ENCODE measurements around the gene SUSD5.
"Not testable (repeated sequence)": the region's sequence is repeated elsewhere in the genome, so short reads cannot be mapped to it uniquely, and the experiment has no call there.

Gene SUSD5

DNA sequence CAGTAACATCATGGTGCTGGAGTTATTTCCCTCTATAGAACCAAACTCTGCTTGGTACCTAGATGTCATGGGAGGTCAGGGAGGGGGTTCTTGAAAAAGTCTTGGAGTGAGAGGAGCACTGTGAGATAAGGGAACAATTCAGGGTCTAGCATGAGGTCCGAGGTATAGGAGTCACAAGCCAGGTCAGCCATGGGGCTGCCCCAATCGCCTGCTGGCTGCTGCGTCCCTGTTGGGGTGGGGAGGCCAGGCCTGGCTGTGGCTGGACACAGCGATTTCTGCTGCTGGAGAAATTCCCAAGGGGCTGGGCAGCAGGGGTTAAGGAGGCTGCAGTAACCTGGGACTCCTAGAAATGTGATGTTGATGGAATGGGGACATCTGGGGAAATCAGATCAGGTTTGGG is 44.9 kb downstream of the SUSD5 start:
- no peak overlapping the region for H3K4me3 Mint-ChIP-seq
- H3K27ac Mint-ChIP-seq, result no peak overlapping the region
- H3K36me3 Mint-ChIP-seq, result no peaks in the 10 kb centered on the region
- ATAC-seq, result peak; percentile 40
- peaks cover 6% of the 10 kb centered on the region for H3K9me3 Mint-ChIP-seq
- H3K4me1 Mint-ChIP-seq, result peaks cover 6% of the 10 kb centered on the region
- no peaks in the 10 kb centered on the region for H3K27me3 Mint-ChIP-seq

- no peaks in the 10 kb centered on the region for H3K27me3 Mint-ChIP-seq
- no peaks in the 10 kb centered on the region for H3K36me3 Mint-ChIP-seq
- no peak overlapping the region for H3K4me3 Mint-ChIP-seq
- peaks cover 6% of the 10 kb centered on the region for H3K4me1 Mint-ChIP-seq
- no peak overlapping the region for H3K27ac Mint-ChIP-seq
- peaks cover 3% of the 10 kb centered on the region for H3K9me3 Mint-ChIP-seq
- ATAC-seq, result no peak
Observed at GRCh38 chr3:33173103-33173502, 45.5 kb downstream of the SUSD5 start.

DNA sequence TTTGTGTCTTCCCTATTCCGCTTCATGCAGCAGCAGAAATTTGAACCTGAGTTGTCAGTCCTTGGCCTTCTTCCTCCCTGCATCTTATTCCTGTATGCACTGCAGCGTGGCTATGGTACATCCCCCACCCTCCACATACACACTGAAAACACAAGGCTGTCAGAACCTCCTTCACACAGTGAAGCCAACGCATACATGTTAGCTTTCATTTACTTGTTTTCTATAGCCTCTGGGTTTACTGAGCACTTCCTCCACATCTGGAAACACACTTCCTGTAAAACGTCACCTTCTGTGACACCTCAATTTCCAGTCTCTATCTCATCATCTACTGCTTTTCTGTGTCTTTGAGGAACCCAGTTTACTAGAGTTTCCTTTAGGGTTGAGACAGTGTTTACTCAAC is 47.0 kb downstream of the SUSD5 start:
- Mint-ChIP-seq H3K4me3 (no peak overlapping the region), H3K9me3 (no peaks in the 10 kb centered on the region), H3K4me1 (peaks cover 6% of the 10 kb centered on the region), H3K36me3 (no peaks in the 10 kb centered on the region), H3K27ac (no peak overlapping the region), H3K27me3 (no peaks in the 10 kb centered on the region)
- no peak for ATAC-seq

DNA sequence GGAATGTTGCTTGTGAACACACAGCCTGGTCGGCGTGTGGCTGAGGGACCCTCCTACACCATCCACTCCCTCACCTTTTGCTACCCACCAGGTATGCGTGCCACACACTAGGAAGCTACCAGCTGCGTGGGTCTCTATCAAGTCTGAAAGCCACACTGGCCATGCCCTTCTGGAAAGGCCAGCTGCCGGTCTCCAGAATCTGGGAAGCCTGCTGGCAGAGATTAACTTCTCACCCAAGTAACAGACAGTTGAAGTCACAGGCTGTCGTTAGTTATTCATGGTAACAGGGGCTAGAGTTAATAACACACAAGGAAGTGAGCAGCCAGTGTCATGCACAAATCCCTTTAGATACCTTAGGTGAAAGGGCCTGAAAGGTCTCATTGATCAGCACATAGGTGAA is 48.1 kb downstream of the SUSD5 start:
- H3K4me3 Mint-ChIP-seq, result no peak overlapping the region
- H3K4me1 Mint-ChIP-seq, result peaks cover 6% of the 10 kb centered on the region
- no peaks in the 10 kb centered on the region for H3K27me3 Mint-ChIP-seq
- H3K36me3 Mint-ChIP-seq, result no peaks in the 10 kb centered on the region
- no peak overlapping the region for H3K27ac Mint-ChIP-seq
- no peak for ATAC-seq
- H3K9me3 Mint-ChIP-seq, result no peaks in the 10 kb centered on the region

DNA sequence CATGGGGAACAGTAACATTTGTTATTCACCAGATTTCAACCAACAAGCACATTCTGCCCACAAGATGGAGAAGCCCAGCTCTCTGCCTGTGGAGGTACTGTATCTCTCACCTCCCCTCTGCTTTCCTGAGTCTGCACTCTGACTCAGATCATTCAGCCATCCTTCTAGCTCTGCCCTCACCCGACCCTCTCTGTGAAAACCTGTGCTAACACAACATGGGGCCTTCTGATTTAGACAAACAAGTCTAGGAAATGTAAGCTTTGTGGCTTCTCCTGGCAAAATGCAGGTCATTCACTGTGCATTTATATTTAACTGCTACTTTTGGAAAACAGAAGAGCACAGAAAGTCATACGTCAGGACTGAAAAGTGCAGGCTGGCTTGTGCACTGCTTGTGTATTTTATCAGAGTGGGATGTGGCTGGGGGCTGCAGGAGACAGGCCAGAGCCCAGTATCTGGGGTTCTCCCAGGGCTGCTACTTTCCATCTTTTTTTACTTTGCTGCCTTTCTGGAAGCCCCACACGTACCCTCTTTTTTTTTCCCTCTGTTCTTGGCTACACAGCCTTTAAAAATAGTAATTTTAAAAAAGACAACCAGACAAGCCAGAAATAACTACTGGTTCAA is 50.8 kb downstream of the SUSD5 start:
- no peak for ATAC-seq
- Mint-ChIP-seq H3K9me3 (no peaks in the 10 kb centered on the region), H3K4me3 (no peak overlapping the region)

DNA sequence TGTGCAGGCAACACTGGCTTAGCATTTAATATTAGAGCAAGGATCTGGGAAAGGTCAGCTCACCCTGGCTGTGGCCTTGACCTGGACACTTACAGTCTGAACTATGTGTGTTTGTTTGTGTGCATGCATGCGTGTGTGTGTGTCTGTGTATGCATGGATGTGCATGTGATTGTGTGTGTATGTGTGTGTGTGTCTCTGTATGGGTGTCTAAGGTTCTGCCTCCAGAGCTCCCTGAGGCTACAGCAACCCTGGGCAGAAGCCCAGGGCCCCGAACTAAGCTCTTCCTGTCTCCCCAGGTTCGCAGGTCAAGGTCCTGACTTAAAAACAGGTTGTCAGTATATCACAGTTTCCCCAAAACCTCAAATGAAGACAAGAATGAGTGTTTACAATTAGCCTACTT is 51.3 kb downstream of the SUSD5 start:
- H3K36me3 Mint-ChIP-seq, result no peaks in the 10 kb centered on the region
- H3K27me3 Mint-ChIP-seq, result no peaks in the 10 kb centered on the region
- H3K27ac Mint-ChIP-seq, result no peak overlapping the region
- no peaks in the 10 kb centered on the region for H3K9me3 Mint-ChIP-seq
- no peak for ATAC-seq
- H3K4me3 Mint-ChIP-seq, result no peak overlapping the region
- peaks cover 15% of the 10 kb centered on the region for H3K4me1 Mint-ChIP-seq

More for the DNA sequence above, 50.8 kb downstream of the SUSD5 start:
- Mint-ChIP-seq H3K27me3 (no peaks in the 10 kb centered on the region), H3K36me3 (no peaks in the 10 kb centered on the region), H3K4me1 (peaks cover 15% of the 10 kb centered on the region), H3K27ac (no peak overlapping the region)

DNA sequence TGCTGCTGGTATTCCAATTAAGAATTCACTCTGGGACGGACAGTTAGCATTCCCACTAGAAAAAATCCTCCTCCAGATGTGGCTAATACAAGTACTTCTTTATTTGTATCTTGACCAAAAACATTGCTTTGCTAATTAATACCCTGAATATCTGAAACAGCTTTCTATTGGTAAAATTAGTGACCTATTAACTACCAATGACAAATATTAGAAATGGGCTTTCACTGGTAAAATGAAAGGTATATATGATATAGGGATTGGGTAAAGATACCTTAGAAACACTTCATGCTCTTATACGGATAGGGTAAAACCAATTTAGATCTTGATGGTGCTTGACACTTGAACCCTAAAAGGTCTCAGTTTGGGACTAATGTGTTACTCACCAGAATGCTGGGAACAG is 52.5 kb downstream of the SUSD5 start:
- Mint-ChIP-seq H3K27ac (no peak overlapping the region), H3K27me3 (peaks cover 6% of the 10 kb centered on the region), H3K9me3 (no peaks in the 10 kb centered on the region), H3K36me3 (no peaks in the 10 kb centered on the region), H3K4me1 (peaks cover 9% of the 10 kb centered on the region), H3K4me3 (no peak overlapping the region)
- ATAC-seq, result no peak

DNA sequence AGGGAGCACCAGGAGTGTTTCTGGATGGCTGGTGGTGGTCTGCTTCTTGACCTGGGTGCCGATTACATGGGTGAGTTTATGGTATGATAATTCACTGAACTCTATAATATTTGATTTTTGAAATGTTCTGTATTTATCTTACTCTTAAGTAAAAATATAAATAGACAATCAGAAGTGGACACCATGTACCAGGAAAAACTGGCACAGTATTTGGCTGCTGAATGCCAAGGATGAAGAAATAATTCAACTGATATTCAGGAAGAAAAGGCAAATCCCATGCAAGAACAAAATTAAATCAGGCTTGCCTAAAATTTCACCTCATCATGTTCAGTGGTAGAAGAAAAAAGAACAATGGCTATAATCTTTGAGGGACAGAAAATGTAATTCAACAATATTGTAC is 53.2 kb downstream of the SUSD5 start:
- Mint-ChIP-seq H3K36me3 (no peaks in the 10 kb centered on the region), H3K27ac (no peak overlapping the region), H3K4me1 (peaks cover 9% of the 10 kb centered on the region), H3K9me3 (no peaks in the 10 kb centered on the region), H3K4me3 (no peak overlapping the region), H3K27me3 (peaks cover 12% of the 10 kb centered on the region)
- ATAC-seq, result no peak

- not testable (repeated sequence) for H3K9me3 Mint-ChIP-seq, H3K36me3 Mint-ChIP-seq, H3K27ac Mint-ChIP-seq, H3K4me1 Mint-ChIP-seq, H3K4me3 Mint-ChIP-seq, ATAC-seq
- H3K27me3 Mint-ChIP-seq, result peaks cover 36% of the 10 kb centered on the region
Observed at GRCh38 chr3:33162621-33163020, 56.0 kb downstream of the SUSD5 start.

DNA sequence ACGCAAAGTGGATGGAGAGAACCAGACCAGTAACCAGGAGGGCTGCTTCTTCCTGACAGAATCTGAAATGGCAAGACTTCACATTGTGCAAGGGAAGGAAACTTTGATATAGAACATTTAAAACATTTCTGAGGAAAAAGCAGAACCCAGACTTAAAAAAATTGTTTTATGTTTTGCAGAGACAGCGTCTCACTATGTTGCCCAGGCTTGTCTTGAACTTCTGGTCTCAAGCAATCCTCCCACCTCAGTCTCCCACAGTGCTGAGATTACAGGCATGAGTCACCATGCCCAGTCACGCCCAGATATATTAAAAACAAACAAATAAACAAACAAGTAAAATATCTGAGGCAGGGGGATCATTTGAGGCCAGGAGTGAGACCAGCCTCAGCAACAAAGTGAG is 58.6 kb downstream of the SUSD5 start:
- peaks cover 9% of the 10 kb centered on the region for H3K4me1 Mint-ChIP-seq
- H3K27me3 Mint-ChIP-seq, result peaks cover 37% of the 10 kb centered on the region
- no peak overlapping the region for H3K4me3 Mint-ChIP-seq
- H3K27ac Mint-ChIP-seq, result no peak overlapping the region
- H3K36me3 Mint-ChIP-seq, result no peaks in the 10 kb centered on the region
- no peak for ATAC-seq
- no peaks in the 10 kb centered on the region for H3K9me3 Mint-ChIP-seq

GRCh38 chr3:33159234-33159633 is 59.4 kb downstream of the SUSD5 start:
- peaks cover 6% of the 10 kb centered on the region for H3K4me1 Mint-ChIP-seq
- peaks cover 37% of the 10 kb centered on the region for H3K27me3 Mint-ChIP-seq
- no peak overlapping the region for H3K4me3 Mint-ChIP-seq
- no peaks in the 10 kb centered on the region for H3K36me3 Mint-ChIP-seq
- no peak for ATAC-seq
- no peak overlapping the region for H3K27ac Mint-ChIP-seq
- H3K9me3 Mint-ChIP-seq, result no peaks in the 10 kb centered on the region

DNA sequence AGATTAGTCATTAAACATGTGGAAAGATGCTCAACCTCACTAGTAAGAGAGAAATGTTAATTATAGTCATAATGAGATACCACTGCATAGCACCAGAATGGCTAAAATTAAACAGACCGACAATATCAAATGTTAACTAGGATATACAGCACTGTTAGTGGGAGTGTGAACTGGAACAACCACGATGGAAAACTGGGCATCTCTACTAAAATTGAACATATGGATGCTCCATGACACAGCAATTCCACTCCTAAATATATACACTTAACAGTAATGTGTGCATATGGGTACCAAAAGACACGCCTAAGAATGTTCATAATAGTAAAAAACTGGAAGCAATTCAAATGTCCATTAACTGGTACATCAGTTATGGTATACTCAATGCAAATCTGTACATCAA is 63.3 kb downstream of the SUSD5 start:
- H3K4me1 Mint-ChIP-seq, result no peaks in the 10 kb centered on the region

DNA sequence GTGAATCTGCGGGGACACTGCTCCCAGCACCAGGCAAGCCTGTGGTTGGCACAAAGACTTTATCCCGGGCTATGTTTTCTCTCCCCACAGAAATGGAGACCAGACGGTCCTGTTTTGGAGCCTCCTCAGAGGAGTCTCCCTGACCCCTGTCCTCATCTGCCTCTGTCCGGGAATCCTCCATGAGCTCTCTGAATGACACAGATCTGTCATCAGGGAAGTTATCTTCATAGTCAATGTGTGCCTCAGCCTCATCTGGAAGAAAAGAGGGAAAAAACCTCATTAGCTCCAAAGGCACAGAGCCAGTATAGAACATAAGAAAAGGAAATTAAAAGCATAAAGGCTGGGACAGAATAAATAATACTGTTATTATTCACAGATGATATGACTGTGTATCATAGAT is 64.8 kb downstream of the SUSD5 start:
- no peak for ATAC-seq
- Mint-ChIP-seq H3K4me3 (no peak overlapping the region), H3K27me3 (peaks cover 13% of the 10 kb centered on the region), H3K9me3 (no peaks in the 10 kb centered on the region), H3K4me1 (peaks cover 8% of the 10 kb centered on the region), H3K27ac (no peak overlapping the region), H3K36me3 (no peaks in the 10 kb centered on the region)

More for the DNA sequence above, 63.3 kb downstream of the SUSD5 start:
- no peaks in the 10 kb centered on the region for H3K36me3 Mint-ChIP-seq
- H3K4me3 Mint-ChIP-seq, result no peak overlapping the region
- H3K9me3 Mint-ChIP-seq, result no peaks in the 10 kb centered on the region
- peaks cover 25% of the 10 kb centered on the region for H3K27me3 Mint-ChIP-seq
- H3K27ac Mint-ChIP-seq, result no peak overlapping the region
- ATAC-seq, result no peak

GRCh38 chr3:33152363-33153360 is 65.9 kb downstream of the SUSD5 start:
- H3K4me1 Mint-ChIP-seq, result peaks cover 8% of the 10 kb centered on the region
- H3K4me3 Mint-ChIP-seq, result no peak overlapping the region
- H3K36me3 Mint-ChIP-seq, result no peaks in the 10 kb centered on the region
- no peak overlapping the region for H3K27ac Mint-ChIP-seq
- H3K9me3 Mint-ChIP-seq, result no peaks in the 10 kb centered on the region
- no peak for ATAC-seq
- peaks cover 1% of the 10 kb centered on the region for H3K27me3 Mint-ChIP-seq

DNA sequence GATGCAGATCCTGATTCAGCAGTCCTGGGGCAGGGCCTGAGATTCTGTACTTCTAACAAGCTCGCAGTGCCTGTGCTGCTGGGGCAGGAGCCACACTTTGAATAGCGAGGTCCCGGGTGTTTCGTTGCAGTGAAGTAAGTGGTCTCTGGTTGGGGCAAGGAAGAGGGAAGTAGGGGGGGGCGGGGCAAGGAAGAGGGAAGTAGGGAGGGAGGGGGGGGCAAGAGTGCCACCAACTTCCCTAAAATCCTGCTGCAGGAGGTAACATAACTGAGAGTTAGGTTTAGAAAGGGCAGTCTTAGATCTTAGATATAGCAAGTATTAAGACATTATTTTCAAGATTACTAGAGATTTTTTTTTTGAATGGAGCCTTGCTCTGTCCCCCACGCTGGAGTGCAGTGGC is 69.3 kb downstream of the SUSD5 start:
- Mint-ChIP-seq H3K36me3 (peaks cover 6% of the 10 kb centered on the region), H3K9me3 (no peaks in the 10 kb centered on the region), H3K27ac (no peak overlapping the region), H3K4me3 (no peak overlapping the region), H3K27me3 (no peaks in the 10 kb centered on the region), H3K4me1 (peaks cover 8% of the 10 kb centered on the region)
- ATAC-seq, result no peak

All from stimulated activated memory B cell treated with anti-CD40 and anti-IgM and Interleukin-4, amounts not matched to agents 10 μg/mL and 1 μg/mL and 100 μg/mL, for 72 hours (primary cell).